CD14-positive monocyte (primary cell): Measurements from ENCODE around the gene ZC3H12C. TPM values are rescaled to one million over a fixed set of nuclear protein-coding genes. Genes with fewer than 3 reads are reported as not detected.

Experiments used
- DNase-seq, 3 donors: peaks; one replicate each; pipeline ENCODE4 v3.0.0-alpha.2; 2011 to 2022
- H2AFZ ChIP-seq: 2 replicates; pipeline ENCODE4 v1.6.0; 2012; ENCODE audit warnings: mild to moderate bottlenecking, low read depth, low read length, inconsistent platforms; ENCODE audit not compliant: insufficient read depth, poor library complexity, severe bottlenecking
- H3K27ac ChIP-seq, 2 donors: 1 replicate in 1 of 2; 2 replicates in 1 of 2; pipeline ENCODE4 v1.5.1; 2012 to 2013; ENCODE audit warnings: low read length in 2 of 2, control low read depth in 1 of 2, inconsistent platforms in 1 of 2, low read depth in 1 of 2, mild to moderate bottlenecking in 1 of 2
- H3K27me3 ChIP-seq, 2 donors: one replicate each; pipeline versions ENCODE4 v1.6.0 to v1.6.1; 2011 to 2013; ENCODE audit warnings: low read length in 2 of 2; ENCODE audit not compliant: control insufficient read depth in 2 of 2, insufficient read depth in 2 of 2
- H3K36me3 ChIP-seq, 2 donors: replicated peaks in 1 of 2; 1 replicate in 1 of 2; 2 replicates in 1 of 2; pipeline versions ENCODE4 v1.5.1 to v1.6.1; 2012 to 2013; ENCODE audit warnings: low read length in 2 of 2, control low read depth in 1 of 2, inconsistent platforms in 1 of 2, mild to moderate bottlenecking in 1 of 2; ENCODE audit not compliant: insufficient read depth in 2 of 2, control insufficient read depth in 1 of 2
- H3K4me1 ChIP-seq, 2 donors: 1 replicate in 1 of 2; 2 replicates in 1 of 2; pipeline versions ENCODE4 v1.5.1 to v1.6.1; 2012 to 2013; ENCODE audit warnings: low read length in 2 of 2, control low read depth in 1 of 2, inconsistent platforms in 1 of 2, mild to moderate bottlenecking in 1 of 2, moderate library complexity in 1 of 2; ENCODE audit not compliant: insufficient read depth in 2 of 2, control insufficient read depth in 1 of 2
- H3K4me2 ChIP-seq: replicated peaks from 2 replicates; pipeline ENCODE3; 2012; ENCODE audit warnings: low read length, moderate library complexity, mild to moderate bottlenecking; ENCODE audit not compliant: poor library complexity, severe bottlenecking; ENCODE audit errors: extremely low read depth
- H3K4me3 ChIP-seq, 3 experiments: fragments of 200-600 bp in 1 of 3; sonication (generic) in 1 of 3; replicated peaks in 1 of 3; 1 replicate in 2 of 3; 2 replicates in 1 of 3; pipeline ENCODE4 v1.5.1; 2011 to 2013; ENCODE audit warnings: low read length in 3 of 3, mild to moderate bottlenecking in 3 of 3, control low read depth in 2 of 3, low read depth in 2 of 3, inconsistent platforms in 1 of 3, moderate library complexity in 1 of 3
- H3K79me2 ChIP-seq: 2 replicates; pipeline ENCODE4 v1.6.0; 2012; ENCODE audit warnings: mild to moderate bottlenecking, control low read depth, inconsistent platforms, low read length, moderate library complexity; ENCODE audit not compliant: insufficient read depth
- H3K9ac ChIP-seq: 2 replicates; pipeline ENCODE4 v1.6.0; 2017; ENCODE audit warnings: low read length, mild to moderate bottlenecking; ENCODE audit not compliant: insufficient read depth, poor library complexity, severe bottlenecking
- H3K9me3 ChIP-seq, 2 donors: replicated peaks in 1 of 2; 1 replicate in 1 of 2; 2 replicates in 1 of 2; pipeline versions ENCODE4 v1.5.1 to v1.6.1; 2012 to 2013; ENCODE audit warnings: low read length in 2 of 2, control low read depth in 1 of 2; ENCODE audit not compliant: control insufficient read depth in 1 of 2, insufficient read depth in 1 of 2
- H4K20me1 ChIP-seq: 2 replicates; pipeline ENCODE4 v1.6.0; 2012; ENCODE audit warnings: mild to moderate bottlenecking, low read length, control low read depth, moderate library complexity; ENCODE audit not compliant: insufficient read depth
- H3K27ac Mint-ChIP-seq, 7 donors: one replicate each; pipeline ENCODE4 v1.8.0; 2020; ENCODE audit warnings: mild to moderate bottlenecking in 7 of 7, mixed read lengths in 7 of 7, moderate library complexity in 6 of 7, inconsistent platforms in 2 of 7
- H3K27me3 Mint-ChIP-seq, 3 donors: one replicate each; pipeline ENCODE4 v1.8.0; 2021 to 2022; ENCODE audit warnings: low read depth in 3 of 3, mild to moderate bottlenecking in 3 of 3, mixed read lengths in 3 of 3, moderate library complexity in 3 of 3, inconsistent platforms in 1 of 3
- H3K36me3 Mint-ChIP-seq, 2 donors: one replicate each; pipeline ENCODE4 v1.8.0; 2020; ENCODE audit warnings: mixed read lengths in 2 of 2, inconsistent platforms in 1 of 2, mild to moderate bottlenecking in 1 of 2
- H3K4me1 Mint-ChIP-seq: one replicate; pipeline ENCODE4 v1.8.0; 2020; ENCODE audit warnings: mild to moderate bottlenecking, mixed read lengths
- H3K4me3 Mint-ChIP-seq, 2 donors: one replicate each; pipeline ENCODE4 v1.8.0; 2020; ENCODE audit warnings: mild to moderate bottlenecking in 2 of 2, mixed read lengths in 2 of 2, moderate library complexity in 1 of 2
- H3K9me3 Mint-ChIP-seq, 7 donors: one replicate each; pipeline ENCODE4 v1.8.0; 2020 to 2022; ENCODE audit warnings: mixed read lengths in 7 of 7, mild to moderate bottlenecking in 6 of 7, moderate library complexity in 6 of 7, inconsistent platforms in 2 of 7
- CTCF ChIP-seq: fragments of 200-600 bp; IDR thresholded peaks from one replicate; pipeline ENCODE4 v1.8.0; 2022; ENCODE audit warnings: antibody characterized with exemption, mild to moderate bottlenecking
- WGBS: methylation state at CpG from one replicate; pipeline ENCODE4 v1.1.5; 2013; ENCODE audit warnings: missing lambda C conversion rate; ENCODE audit not compliant: insufficient coverage; 5-methylcytosine and 5-hydroxymethylcytosine counted together
- intact Hi-C, 2 donors: fragments of 100-400 bp; cut with micrococcal nuclease; formaldehyde crosslinking; loops; one replicate each; pipeline versions ENCODE4 v1.15.0 to v1.15.1; 2023
- polyA plus RNA-seq, 3 donors: library from polyadenylated mRNA; depleted of rRNA in 1 of 3; unstranded in 2 of 3; stranded (reverse) in 1 of 3; fragments of 300-500 nt in 2 of 3; fragments of >200 nt in 1 of 3; fragmentation: Illumina TruSeq in 2 of 3; gene quantifications; 1 replicate in 2 of 3; 2 replicates in 1 of 3; pipeline ENCODE4 v1.2.3, GENCODE V29; 2012 to 2021

ZC3H12C gene
- polyA plus RNA-seq, 3 donors, result 0.47 to 2.6 (median 0.73) TPM

- no peak overlapping the region for H3K9ac ChIP-seq
- WGBS, result no CpG with 5 or more reads among the region's 2 CpGs
Measured at GRCh38 chr11:110106713-110107274, 13.6 kb downstream of the ZC3H12C start.

GRCh38 chr11:110110854-110111253 is 17.7 kb downstream of the ZC3H12C start:
- peaks cover 0 to 13% of the 10 kb centered on the region in 2 donors for H3K36me3 Mint-ChIP-seq
- peaks cover 0 to 7% (median 1%) of the 10 kb centered on the region in 7 donors for H3K9me3 Mint-ChIP-seq
- no peak overlapping the region for H3K27ac ChIP-seq
- intact Hi-C loops, result no loop called here
- 96% methylated on average over 3 of the region's 4 CpGs for WGBS
- H3K4me1 Mint-ChIP-seq, result peaks cover 14% of the 10 kb centered on the region
- peaks cover 0 to 9% of the 10 kb centered on the region in 2 donors for H3K4me1 ChIP-seq
- TF ChIP-seq CTCF, result no peak
- H3K27ac Mint-ChIP-seq, result no peak overlapping the region
- peaks cover 44% of the 10 kb centered on the region for H3K79me2 ChIP-seq
- no peak overlapping the region for H3K4me2 ChIP-seq
- H2AFZ ChIP-seq, result no peak overlapping the region
- no peak for DNase-seq
- no peaks in the 10 kb centered on the region for H3K27me3 ChIP-seq
- no peak overlapping the region for H3K9ac ChIP-seq
- peaks cover 10% of the 10 kb centered on the region for H4K20me1 ChIP-seq
- H3K36me3 ChIP-seq, result no peaks in the 10 kb centered on the region
- H3K27me3 Mint-ChIP-seq, result no peaks in the 10 kb centered on the region
- no peak overlapping the region for H3K4me3 Mint-ChIP-seq
- no peak overlapping the region for H3K4me3 ChIP-seq
- peaks cover 0 to 10% of the 10 kb centered on the region in 2 donors for H3K9me3 ChIP-seq

More at GRCh38 chr11:110106713-110107274, 13.6 kb downstream of the ZC3H12C start:
- H3K9me3 ChIP-seq, result peaks cover 0 to 10% of the 10 kb centered on the region in 2 donors
- no peak overlapping the region for H3K4me3 ChIP-seq
- Mint-ChIP-seq H3K27me3 (no peaks in the 10 kb centered on the region), H3K4me3 (no peak overlapping the region), H3K36me3 (peaks cover 5 to 14% of the 10 kb centered on the region in 2 donors), H3K27ac (peak overlapping the region in 1 of 7 donors; percentile 20), H3K9me3 (peaks cover 0 to 9% (median 2%) of the 10 kb centered on the region in 7 donors), H3K4me1 (peaks cover 7% of the 10 kb centered on the region)
- no peaks in the 10 kb centered on the region for H3K4me1 ChIP-seq
- H3K36me3 ChIP-seq, result no peaks in the 10 kb centered on the region
- no peak for TF ChIP-seq CTCF
- no peak overlapping the region for H3K27ac ChIP-seq
- H3K4me2 ChIP-seq, result no peak overlapping the region
- no peak for DNase-seq
- H4K20me1 ChIP-seq, result peaks cover 3% of the 10 kb centered on the region
- H3K27me3 ChIP-seq, result no peaks in the 10 kb centered on the region
- intact Hi-C loops, result no loop called here
- no peak overlapping the region for H2AFZ ChIP-seq
- H3K79me2 ChIP-seq, result peaks cover 64% of the 10 kb centered on the region
